HG03432 (cell line): ENCODE results near the gene PRKD2.

Source experiments
- ATAC-seq: cut with Tn5 transposase; IDR thresholded peaks from one replicate; pipeline ENCODE4 v1.9.1; 2021; ENCODE audit warnings: mild to moderate bottlenecking, moderate library complexity; ENCODE audit not compliant: unreplicated experiment

The PRKD2 gene

DNA sequence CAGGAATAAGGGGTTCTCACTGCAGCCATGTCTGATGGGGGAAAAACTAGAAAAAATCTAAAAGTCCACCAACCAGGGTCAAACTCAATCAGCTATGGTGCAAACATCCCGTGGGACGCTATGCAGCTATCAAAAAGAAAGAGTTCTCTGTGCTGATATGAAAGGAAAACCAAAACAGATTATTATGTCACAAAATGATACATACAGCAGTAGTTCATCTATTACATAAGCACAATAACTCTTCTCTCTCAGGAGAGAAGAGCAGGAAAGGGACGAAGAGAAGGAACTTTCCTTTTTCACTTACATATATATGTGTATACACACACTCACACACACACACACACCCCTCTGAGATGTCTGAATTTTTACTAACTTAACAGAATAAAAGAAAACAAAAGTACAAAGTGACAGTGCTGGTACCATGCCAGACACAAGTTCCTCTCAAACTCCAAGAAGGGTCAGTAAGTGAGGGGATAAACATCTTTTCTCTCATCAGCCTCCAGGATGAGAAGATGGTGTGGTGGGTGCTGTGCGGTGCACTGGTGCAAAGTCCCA, 26.1 kb upstream of the PRKD2 start:
- no peak for ATAC-seq

DNA sequence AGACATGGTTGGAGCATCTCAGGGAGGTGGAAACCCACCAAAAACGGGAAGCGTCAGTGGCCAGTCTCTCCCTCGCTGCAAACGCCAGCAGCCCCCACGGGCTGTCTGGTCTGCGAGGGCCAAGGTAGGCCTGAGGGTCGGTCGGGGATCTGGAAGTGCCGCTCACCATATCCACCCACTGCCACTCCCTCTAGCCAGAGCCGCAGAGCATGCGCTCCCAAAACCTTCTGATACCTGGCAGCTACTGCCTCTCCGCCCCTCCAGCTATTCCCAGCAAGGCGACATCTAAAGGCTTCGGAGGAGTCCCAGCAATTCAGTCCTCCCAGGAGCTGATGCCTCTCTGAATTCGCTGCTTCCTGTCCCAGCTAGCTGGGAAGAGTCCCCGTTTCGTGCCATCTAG, 24.5 kb upstream of the PRKD2 start:
- ATAC-seq: no peak

DNA sequence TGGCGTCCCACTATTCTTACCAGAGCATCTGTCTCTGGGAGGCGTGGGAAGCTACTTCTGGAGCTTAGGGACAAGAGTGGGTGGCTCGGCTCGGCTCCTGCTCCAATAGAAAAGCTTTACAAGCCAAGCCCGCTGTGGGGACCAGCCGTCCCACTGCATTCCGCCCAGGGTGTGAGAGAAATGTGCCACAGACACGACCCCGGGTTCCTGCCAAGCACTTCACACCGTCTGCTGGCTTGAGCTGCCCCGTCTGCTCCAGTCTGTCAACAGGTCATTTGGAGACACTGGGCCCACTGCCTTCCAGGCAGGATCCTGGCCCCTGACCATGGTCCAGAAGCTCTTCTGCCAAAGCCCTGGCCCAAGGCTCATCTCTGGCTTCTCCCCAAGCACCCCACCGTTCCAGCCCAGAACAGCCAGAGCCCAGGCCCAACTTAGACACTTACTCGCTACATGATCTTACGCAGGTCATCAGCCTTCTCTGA, 22.4 kb upstream of the PRKD2 start:
- no peak for ATAC-seq

DNA sequence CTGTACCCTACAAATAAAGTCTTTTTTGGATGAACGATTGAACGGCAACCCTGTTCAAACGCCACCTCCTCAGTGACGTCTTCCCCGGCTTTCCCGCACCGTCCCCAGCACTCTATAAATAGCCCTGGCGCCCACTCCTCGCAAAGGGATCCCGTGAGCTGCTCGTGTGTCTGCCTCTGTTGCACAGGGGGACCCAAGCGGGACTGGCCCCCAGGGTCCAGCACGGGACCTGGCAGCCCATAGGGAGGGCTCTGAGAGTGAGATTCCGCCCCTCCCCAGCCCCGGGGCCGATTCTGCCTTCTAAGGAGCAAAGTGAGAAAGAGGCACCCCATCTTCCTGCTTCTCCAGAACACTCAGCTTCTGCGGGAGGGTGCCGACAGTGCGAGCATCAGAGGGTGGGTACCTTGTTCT, 20.9 kb upstream of the PRKD2 start:
- ATAC-seq: no peak

DNA sequence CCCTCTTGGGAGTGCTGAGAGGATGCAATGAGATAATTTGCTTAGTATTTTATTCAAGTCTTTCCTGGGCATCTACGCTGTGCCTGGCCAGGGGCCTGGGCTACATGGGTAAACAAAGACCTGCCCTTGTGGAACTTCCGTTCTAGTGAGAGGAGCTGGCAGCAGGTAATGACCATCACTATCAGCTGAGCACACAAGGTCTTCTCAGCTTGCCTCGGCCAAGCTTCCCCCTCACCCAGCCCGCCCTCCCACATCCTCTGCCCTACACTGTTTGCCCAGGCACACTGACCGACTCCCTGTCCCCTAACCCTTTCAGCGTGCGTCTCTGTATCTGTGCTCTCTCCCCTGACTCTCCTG, 20.4 kb upstream of the PRKD2 start:
- no peak for ATAC-seq

DNA sequence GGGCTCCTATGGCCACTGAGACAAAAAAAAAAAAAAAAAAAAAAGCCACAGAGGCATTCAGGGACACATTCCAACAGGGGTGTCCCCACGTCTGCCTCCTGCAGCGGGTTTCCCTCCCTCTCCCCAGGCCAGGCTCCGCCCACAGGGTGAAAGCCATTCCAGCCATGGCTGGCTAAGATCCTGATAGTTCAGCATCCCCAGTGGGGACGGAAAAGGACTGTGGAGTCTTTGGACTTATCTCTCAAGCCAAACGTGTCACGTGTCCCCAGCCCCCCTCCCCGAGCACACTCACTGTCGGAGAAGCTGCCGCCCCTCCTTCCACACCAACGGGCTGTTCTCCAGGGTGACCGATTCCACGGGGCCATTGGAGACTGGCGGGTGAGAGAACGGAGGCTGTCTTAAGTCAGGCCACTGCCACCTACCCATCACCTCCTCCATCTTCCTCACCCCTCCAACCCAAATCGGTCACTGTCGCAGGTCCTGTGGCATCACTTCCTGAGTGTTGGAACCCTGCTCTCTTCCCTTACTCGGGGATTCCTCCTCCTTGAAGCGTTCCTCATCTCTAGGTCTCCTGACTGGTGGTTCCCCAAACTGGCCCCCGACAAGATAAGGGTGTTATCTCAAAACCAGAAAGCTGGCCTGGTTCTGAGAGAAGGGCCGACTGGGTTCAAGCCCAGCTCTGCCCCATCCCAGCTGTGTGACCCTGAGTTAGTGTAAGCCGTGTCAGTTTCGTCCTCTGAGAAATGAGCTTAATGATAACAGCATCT, 19.8 kb upstream of the PRKD2 start:
- ATAC-seq: no peak

DNA sequence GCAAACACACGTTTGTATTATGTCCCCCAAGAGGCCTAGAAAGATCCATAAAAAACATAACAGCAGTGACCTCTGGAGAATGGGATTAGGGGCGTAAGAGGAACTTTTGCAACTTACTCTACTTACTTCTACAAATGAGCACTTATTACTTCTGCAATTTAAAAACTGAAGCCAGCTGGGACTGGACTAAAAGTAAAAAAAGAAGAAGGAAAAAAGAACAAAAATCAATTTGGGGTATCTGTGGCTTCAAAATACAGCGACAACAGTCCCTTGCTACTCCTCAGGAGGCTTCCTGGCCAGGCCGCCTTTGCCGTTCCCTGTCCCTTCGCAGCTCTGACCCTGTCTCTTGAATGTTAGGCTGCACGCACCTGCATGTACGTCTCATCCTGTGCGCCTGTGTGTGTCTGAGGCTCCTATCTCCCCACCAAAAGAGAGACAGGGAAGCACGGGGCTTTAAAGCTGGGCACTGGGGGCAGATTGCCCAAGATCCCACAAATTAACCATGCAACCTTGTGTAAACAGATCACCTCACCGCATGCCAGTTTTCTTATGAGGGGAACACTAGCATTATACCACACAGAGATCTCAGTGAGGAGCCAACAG, 16.9 kb upstream of the PRKD2 start:
- ATAC-seq: no peak

DNA sequence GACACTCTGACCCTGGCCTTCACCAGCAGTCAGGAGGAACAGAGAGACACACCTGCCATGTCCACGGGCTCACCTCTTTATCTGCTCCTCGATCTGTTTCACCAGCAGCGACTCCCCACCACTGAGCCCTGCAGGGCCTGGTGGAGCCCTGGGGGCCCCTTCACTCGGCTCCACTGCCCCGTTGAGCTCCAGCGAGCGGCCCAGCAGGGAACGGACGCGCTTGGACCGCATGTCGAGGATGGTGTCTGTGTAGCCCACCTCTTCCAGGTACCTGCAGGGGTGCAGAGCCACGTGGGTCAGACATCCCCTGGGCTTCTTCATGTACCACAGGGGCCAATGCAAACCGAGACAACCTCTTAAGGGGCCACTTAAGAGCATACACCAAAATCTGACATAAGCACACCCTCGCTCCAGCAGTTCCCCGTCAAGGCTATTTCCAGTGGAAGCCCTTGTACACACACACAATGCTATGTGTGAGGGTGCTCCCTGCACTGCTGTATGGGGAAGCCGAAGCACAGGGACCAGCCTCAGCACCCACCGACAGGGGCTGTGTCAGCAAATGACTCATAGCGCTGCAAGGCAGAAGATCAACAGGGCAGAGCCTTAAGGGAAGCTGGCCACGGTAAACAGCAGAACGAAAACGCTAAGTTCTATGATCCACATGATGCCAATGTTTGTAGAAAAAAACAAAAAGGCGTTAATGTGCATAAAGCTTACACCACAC, 16.2 kb upstream of the PRKD2 start:
- no peak for ATAC-seq

DNA sequence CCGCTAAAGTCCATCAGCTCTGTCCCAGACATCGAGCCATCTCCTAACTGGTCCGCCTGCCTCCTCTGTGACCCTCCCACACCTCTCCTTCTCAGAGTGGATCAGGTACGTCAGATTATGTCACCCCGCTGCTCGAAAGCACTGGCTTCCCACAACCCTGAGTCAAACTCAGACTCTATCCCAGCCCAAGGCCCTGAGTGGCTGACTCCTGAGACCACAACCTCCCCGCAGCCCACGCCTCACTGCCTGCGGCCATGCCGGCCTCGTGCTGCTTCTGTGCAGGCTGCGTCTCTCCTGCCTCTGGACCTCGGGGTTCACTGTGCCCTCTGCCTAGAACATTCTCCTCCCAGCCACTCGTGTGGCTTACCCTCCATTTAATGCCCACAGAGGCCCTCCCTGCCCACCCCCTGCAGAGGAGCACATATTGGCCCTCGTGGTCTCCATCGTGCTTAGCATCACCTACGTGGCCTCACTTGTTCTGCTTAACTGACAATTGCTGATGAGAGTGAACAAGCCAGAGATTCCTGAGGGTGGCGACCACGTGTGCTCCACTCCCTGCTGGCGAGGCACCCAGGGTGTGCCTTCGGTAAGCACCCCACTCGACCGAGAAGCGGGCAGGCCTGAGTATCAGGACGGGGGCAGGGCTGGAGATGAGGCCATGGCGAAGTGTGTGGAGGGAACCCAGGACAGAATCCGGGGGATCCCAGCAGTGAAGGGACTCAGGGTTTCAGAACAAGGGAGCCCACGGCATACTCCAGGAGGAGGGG, 15.4 kb upstream of the PRKD2 start:
- ATAC-seq: no peak

DNA sequence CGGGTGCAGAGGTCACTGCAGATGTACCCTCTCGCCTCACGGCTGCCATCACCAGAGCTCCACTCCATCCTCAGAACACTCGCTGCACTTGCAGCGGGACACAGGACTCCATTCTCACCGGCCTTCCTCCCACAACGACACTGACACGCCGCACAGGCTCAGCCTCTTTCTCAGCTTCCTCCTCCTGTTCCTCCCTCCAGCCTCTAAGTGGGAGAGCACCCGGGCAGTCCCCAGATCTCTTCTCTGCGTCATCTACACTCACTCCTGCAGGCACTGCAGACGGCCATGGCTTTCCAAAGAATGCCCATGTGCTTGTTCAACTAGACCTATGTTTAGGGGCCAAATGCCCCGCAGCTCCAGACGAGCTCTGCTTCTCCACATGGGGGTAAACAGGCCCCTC, 14.7 kb upstream of the PRKD2 start:
- ATAC-seq: no peak

DNA sequence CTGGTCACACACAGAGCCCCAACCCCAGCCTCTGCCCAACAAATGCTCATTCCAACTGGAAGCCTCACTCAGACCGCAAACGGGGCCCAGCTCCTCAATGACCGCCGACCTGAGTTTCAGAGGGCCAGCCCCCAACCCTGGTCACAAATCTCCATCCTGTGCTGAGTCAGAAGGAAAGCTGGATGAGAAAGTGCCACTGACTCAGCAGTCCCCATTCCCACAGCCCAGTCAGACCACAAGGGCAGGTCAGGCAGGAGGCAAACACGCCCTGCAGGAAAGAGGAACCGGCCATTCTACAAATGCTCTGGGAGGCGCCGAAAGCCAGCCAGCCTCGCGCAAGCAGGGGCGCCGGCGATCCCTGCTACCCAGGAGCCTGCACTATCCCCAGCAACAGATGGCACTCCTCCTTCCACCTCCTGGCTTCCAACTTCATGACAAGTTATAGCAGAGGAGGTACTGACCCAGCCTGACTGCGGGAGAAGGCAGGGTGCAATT, 14.1 kb upstream of the PRKD2 start:
- no peak for ATAC-seq

DNA sequence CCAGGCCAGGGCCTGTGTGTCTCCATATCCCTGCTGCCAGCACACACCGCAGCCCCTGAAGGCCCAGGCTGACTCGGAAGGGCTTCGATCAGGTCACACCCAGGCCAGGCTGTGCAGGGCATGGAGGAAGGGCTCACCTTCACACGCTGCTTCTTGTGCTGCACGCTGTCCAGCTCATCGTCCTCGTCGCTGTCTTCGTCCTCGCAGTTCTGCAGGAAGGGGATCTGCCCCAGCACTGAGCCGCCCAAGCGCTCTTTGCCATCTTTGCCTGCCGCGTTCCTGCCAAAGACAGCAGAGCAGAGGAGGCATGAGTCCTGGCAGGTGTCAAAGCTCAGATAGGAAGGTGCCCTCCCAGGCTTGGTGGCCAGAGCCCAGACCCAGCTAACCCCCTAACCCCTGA, 13.7 kb upstream of the PRKD2 start:
- no peak for ATAC-seq

DNA sequence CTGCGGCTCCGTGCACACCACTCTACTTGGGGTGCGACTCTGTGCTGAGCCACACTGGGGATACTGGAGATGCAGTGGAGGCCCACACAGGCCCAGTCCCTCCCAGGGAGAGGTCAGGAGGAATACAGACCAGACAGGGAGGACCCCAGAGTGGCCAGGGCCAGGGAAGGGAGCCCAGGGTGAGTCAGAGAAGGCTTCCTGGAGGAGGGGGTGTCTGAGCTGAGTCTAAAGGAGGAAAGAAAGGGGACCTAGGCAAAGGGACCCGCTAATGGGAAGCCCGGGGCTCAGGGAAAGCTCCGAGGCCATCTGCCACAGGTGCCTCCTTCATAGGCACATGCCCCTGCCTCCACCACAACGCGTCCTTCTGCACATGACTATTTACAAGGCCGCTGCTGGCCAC, 13.3 kb upstream of the PRKD2 start:
- no peak for ATAC-seq

DNA sequence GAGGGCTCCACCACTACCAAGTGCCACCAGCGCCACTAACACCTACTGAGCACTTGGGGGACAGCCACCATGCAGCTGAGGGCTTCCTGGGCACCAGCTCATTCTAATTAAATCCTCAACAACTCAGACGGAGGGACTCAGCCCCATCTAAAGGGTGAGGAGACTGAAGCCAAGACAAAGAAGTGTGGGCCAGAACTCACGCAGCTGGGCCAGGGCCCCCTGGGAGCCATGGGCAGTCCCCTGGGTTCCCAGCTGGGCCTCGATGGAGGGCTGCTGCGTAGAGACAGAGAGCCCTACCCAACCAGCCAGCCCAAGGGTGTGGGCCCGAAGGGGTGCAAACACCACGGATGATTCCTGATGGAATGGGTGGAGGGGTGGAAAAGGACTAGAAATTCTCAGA, 12.8 kb upstream of the PRKD2 start:
- no peak for ATAC-seq

DNA sequence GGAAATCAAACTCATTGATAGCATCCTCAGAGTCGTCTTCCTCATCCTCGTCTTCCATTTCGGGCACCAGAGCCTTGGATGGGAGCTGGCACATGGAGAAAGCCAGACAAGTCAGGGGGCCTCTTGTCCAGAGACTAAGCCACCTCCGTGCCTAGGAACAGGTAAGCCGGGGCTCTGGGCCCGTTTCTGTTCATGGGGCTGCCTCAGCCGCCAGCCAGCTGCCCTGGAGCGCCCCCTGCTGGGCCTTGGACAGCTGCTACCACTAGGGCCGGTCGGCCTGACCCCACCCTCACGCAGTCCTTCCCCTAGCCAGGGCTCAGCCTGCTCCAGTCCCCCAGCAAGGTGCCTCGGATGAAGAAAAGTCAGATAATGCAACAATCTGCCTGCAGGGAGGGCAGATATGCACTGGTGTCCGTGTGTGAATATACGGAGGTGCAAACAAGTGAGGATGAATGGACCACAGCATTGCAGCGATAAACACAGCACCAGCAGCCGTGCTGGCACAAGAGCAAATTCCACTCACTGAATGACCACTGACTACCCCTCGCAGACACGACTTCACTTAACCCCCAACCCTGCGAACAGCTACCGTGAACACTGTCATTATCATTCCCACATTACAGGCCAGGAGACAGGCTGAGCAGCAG, 11.9 kb upstream of the PRKD2 start:
- ATAC-seq: peak; percentile 49

DNA sequence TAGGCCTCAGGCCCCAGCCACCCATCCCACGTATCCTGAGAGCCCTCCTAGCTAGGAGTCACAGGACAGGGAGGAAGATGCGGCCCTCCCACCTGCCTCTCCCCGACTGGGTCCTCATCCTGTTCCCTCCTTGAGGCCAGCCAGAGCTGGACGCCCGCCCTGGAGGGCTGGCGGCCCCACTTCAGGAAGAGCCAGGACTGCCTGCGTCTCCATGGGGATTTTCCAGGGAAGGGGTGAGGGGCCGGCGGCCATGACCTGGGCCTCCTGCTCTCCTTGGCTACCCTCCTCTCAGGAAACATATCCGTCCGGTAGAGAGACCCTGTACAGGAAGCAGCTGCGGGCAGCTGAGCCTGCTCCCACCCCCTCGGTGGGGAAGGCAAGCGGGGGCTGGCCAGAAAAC, 11.3 kb upstream of the PRKD2 start:
- ATAC-seq: no peak

DNA sequence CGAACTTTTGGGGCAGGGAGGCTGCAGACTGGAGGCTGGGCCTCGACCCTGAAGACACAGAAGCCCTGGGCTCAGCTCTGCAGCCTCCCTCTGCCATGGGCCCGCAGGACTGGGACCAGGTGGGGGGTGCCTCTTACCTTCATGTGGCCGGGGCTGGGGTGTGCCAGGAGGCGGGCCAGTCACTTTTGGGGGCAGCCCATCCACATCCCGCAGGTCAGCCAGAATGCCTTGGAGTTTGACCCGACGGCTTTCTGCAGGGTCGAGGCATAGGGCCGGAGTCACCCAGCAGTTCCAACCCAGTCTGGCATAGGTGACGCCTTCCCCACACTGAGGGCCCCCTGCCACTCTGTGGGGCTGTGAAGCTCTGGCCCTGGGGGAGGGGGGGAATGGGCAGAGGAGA, 10.8 kb upstream of the PRKD2 start:
- no peak for ATAC-seq

DNA sequence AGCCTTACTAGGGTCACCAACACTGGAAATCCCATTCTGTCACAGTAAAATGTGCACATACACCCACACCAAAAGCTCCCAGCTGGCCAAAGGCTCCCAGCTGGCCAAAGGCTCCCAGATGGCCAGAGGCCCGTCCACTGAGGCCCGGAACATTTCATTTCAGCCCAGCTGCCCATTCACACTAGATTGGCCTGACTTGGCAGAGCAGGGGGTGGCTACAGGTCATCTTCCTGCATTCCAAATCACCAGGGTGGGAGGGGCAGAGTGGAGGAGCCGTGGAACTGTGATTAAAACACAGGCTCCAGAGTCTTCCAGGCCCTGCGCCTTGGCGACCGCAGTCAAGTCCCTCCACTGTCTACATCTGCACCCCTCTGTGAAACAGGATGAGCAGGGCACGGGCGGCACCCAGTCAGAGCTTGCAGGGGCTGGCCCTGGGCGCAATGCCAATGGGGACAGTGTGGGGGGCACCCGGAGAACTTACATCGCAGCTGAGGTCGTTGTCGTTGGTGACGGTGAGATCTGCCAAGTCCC, 10.1 kb upstream of the PRKD2 start:
- no peak for ATAC-seq

DNA sequence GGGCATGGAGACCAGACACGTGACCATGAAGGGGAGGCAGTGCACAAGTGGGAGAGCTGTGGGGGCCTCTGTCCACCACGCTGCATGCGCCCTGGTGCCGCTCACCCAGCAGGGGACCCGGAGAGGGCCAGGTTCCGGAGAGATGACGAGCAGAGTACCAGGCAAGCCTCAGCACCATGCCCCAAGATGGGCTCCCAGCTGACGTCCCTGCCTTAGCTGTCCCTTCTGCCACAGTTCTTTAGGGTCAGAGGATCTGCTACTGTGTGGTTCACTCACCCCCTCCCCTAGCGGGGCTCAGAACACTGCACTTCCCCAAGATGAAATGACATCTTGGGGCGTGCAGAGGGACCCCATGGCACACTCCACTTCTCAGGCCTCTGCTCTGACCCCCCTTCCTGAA, 9.6 kb upstream of the PRKD2 start:
- ATAC-seq: no peak

DNA sequence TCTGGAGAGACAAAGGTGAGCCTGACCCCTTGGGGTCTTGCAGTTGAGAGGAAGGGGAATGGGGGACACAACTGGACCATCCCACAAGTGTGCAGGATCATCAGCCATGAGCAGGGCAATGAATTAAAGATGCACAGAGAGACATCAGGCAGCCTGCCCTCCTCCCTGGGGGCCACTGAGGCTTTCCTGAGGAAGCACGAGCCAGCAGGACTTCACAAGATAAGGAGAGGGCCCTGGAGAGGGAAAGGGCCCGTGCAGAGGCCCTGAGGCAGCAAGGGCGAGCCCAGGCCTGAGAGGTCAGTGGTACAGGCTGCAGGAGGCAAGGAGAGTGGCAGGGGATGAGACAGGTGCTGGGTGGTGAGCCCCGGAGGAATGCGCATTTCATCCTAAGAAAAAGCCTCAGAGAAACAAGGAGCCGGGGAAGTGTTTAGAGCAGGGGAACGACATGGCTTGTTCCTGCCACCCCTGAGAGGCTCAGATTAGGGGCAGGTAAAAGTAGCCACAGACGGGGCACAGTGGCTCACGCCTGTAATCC, 9.0 kb upstream of the PRKD2 start:
- ATAC-seq: no peak
